NCI-H1105 treated with DMSO at 0.1 percent for 48 hours (cell line): ENCODE results near the gene SLC2A1.

Experiments
- DNase-seq: peaks from one replicate; lab custom pipeline; 2025; lab: John Stamatoyannopoulos, UW

Gene SLC2A1

GRCh38 chr1:42960566-42961311 lies 2.1 kb upstream of the SLC2A1 start:
- no peak for DNase-seq

GRCh38 chr1:42960122-42960390 lies 1.4 kb upstream of the SLC2A1 start:
- DNase-seq = no peak

GRCh38 chr1:42957880-42958487 lies 684 bp downstream of the SLC2A1 start:
- peak; percentile 57 for DNase-seq

- DNase-seq = no peak
Observed at GRCh38 chr1:42957229-42957879, 1.3 kb downstream of the SLC2A1 start.

- DNase-seq = no peak
Observed at GRCh38 chr1:42956739-42957138, 1.9 kb downstream of the SLC2A1 start.

- DNase-seq = no peak
Observed at GRCh38 chr1:42955311-42956063, 3.2 kb downstream of the SLC2A1 start.

- DNase-seq = no peak
Observed at GRCh38 chr1:42953182-42954180, 5.2 kb downstream of the SLC2A1 start.

- DNase-seq = no peak
Observed at GRCh38 chr1:42952303-42953001, 6.2 kb downstream of the SLC2A1 start.

GRCh38 chr1:42951588-42951987 lies 7.1 kb downstream of the SLC2A1 start:
- no peak for DNase-seq

- no peak for DNase-seq
Observed at GRCh38 chr1:42950116-42950481, 8.6 kb downstream of the SLC2A1 start.

GRCh38 chr1:42949312-42950115 lies 9.2 kb downstream of the SLC2A1 start:
- no peak for DNase-seq

GRCh38 chr1:42947965-42948732 lies 10.5 kb downstream of the SLC2A1 start:
- DNase-seq = no peak

GRCh38 chr1:42947117-42947516 lies 11.6 kb downstream of the SLC2A1 start:
- DNase-seq = no peak

- no peak for DNase-seq
Observed at GRCh38 chr1:42946120-42946898, 12.4 kb downstream of the SLC2A1 start.

- DNase-seq = no peak
Observed at GRCh38 chr1:42945164-42945563, 13.5 kb downstream of the SLC2A1 start.

GRCh38 chr1:42944246-42944928 lies 14.3 kb downstream of the SLC2A1 start:
- DNase-seq = no peak

GRCh38 chr1:42943728-42944127 lies 14.9 kb downstream of the SLC2A1 start:
- no peak for DNase-seq

- DNase-seq = no peak
Observed at GRCh38 chr1:42943166-42943565, 15.5 kb downstream of the SLC2A1 start.
